H1 (cell line): ENCODE data around the gene SGMS1. TPM values are rescaled to one million over a fixed set of nuclear protein-coding genes. Genes with fewer than 3 reads are reported as not detected.

Experiments
- CTCF ChIA-PET: fragments of 300-600 bp; sonication (Branson Sonifier 250); formaldehyde crosslinking; loops from one replicate; lab custom pipeline; 2021; ENCODE audit not compliant: partially characterized antibody; lab: Charles Lee
- POLR2A ChIA-PET: fragments of 300-600 bp; sonication (Branson Sonifier 250); formaldehyde crosslinking; loops from one replicate; lab custom pipeline; 2021; ENCODE audit warnings: inconsistent platforms; ENCODE audit not compliant: partially characterized antibody; lab: Charles Lee
- DNase-seq, 2 experiments: peaks; one replicate each; pipeline versions ENCODE4 v3.0.0 to v3.0.0-alpha.2; 2010 to 2022; ENCODE audit warnings: low spot score in 2 of 2, low read depth in 1 of 2, mixed read lengths in 1 of 2
- FAIRE-seq: peaks from 2 replicates; lab custom pipeline; 2011; peaks lifted over from hg19 to GRCh38; lab: Jason Lieb, UNC
- H2AFZ ChIP-seq: 2 replicates; pipeline ENCODE4 v1.8.1; 2012; ENCODE audit warnings: low read length, inconsistent platforms
- H2AK5ac ChIP-seq: 2 replicates; pipeline ENCODE4 v1.6.1; 2013; ENCODE audit warnings: low read depth, low read length
- H2BK120ac ChIP-seq: replicated peaks from 2 replicates; pipeline ENCODE3; 2013; ENCODE audit warnings: low read depth, low read length, inconsistent platforms
- H2BK12ac ChIP-seq: 2 replicates; pipeline ENCODE4 v1.6.1; 2013; ENCODE audit warnings: low read depth, low read length
- H2BK15ac ChIP-seq: 2 replicates; pipeline ENCODE4 v1.6.1; 2013; ENCODE audit warnings: low read length
- H2BK20ac ChIP-seq: 2 replicates; pipeline ENCODE4 v1.6.1; 2013; ENCODE audit warnings: low read length
- H2BK5ac ChIP-seq: 2 replicates; pipeline ENCODE4 v1.6.1; 2013; ENCODE audit warnings: low read depth, low read length
- H3K14ac ChIP-seq: 2 replicates; pipeline ENCODE4 v1.6.1; 2013; ENCODE audit warnings: inconsistent platforms; ENCODE audit not compliant: insufficient read length
- H3K18ac ChIP-seq: 2 replicates; pipeline ENCODE4 v1.6.1; 2013; ENCODE audit warnings: low read length; ENCODE audit errors: extremely low read depth
- H3K23ac ChIP-seq: 2 replicates; pipeline ENCODE4 v1.6.1; 2013; ENCODE audit warnings: inconsistent platforms; ENCODE audit not compliant: insufficient read length
- H3K23me2 ChIP-seq: 2 replicates; pipeline ENCODE4 v1.6.1; 2013; ENCODE audit warnings: low read depth, low read length
- H3K27ac ChIP-seq: 2 replicates; pipeline ENCODE4 v1.6.1; 2011; ENCODE audit warnings: low read depth, low read length, inconsistent platforms
- H3K27me3 ChIP-seq, 4 experiments: replicated peaks in 1 of 4; 1 replicate in 1 of 4; 2 replicates in 3 of 4; pipeline versions ENCODE4 v1.6.1 to v1.8.1; 2011 to 2013; ENCODE audit warnings: low read length in 3 of 4, mild to moderate bottlenecking in 3 of 4, inconsistent platforms in 2 of 4, mixed read lengths in 2 of 4, moderate library complexity in 1 of 4; ENCODE audit not compliant: control insufficient read depth in 3 of 4, insufficient read depth in 3 of 4; ENCODE audit errors: extremely low read depth in 1 of 4
- H3K36me3 ChIP-seq, 4 experiments: 2 replicates each; pipeline versions ENCODE4 v1.6.1 to v1.8.1; 2011 to 2013; ENCODE audit warnings: mild to moderate bottlenecking in 4 of 4, low read length in 3 of 4, moderate library complexity in 2 of 4, control low read depth in 1 of 4, inconsistent platforms in 1 of 4; ENCODE audit not compliant: insufficient read depth in 4 of 4, control insufficient read depth in 2 of 4
- H3K4ac ChIP-seq: replicated peaks from 2 replicates; pipeline ENCODE3; 2013; ENCODE audit warnings: low read length, low read depth, mixed read lengths, inconsistent platforms; ENCODE audit not compliant: insufficient read length
- H3K4me1 ChIP-seq, 4 experiments: replicated peaks in 1 of 4; 1 replicate in 1 of 4; 2 replicates in 3 of 4; pipeline versions ENCODE4 v1.6.1 to v1.8.1; 2011 to 2013; ENCODE audit warnings: low read length in 3 of 4, inconsistent platforms in 2 of 4, mixed read lengths in 1 of 4; ENCODE audit not compliant: insufficient read depth in 4 of 4, control insufficient read depth in 3 of 4
- H3K4me2 ChIP-seq, 2 experiments: 2 replicates each; pipeline versions ENCODE4 v1.6.1 to v1.8.1; 2011 to 2013; ENCODE audit warnings: low read depth in 2 of 2, low read length in 2 of 2, control low read depth in 1 of 2, inconsistent platforms in 1 of 2, mild to moderate bottlenecking in 1 of 2; ENCODE audit not compliant: insufficient read depth in 1 of 2
- H3K4me3 ChIP-seq, 4 experiments: fragments of 200-600, 300-600 bp in 1 of 4; sonication (generic), shearing (Covaris generic), sonication (Bioruptor Twin) in 1 of 4; 2 replicates each; pipeline versions ENCODE4 v1.5.1 to v1.8.1; 2011 to 2016; ENCODE audit warnings: low read length in 4 of 4, low read depth in 3 of 4, control low read depth in 2 of 4, inconsistent platforms in 2 of 4, mild to moderate bottlenecking in 2 of 4, mixed read lengths in 1 of 4, moderate library complexity in 1 of 4; ENCODE audit not compliant: insufficient read depth in 2 of 4; ENCODE audit errors: extremely low read depth in 1 of 4
- H3K56ac ChIP-seq: replicated peaks from 2 replicates; pipeline ENCODE3; 2013; ENCODE audit warnings: low read depth, mild to moderate bottlenecking, mixed read lengths, low read length, inconsistent platforms; ENCODE audit not compliant: insufficient read length
- H3K79me1 ChIP-seq: 2 replicates; pipeline ENCODE4 v1.6.1; 2013; ENCODE audit warnings: low read depth, low read length, control low read depth
- H3K79me2 ChIP-seq, 2 experiments: 2 replicates each; pipeline versions ENCODE4 v1.6.1 to v1.8.1; 2012 to 2013; ENCODE audit warnings: low read length in 2 of 2, mild to moderate bottlenecking in 2 of 2, inconsistent platforms in 1 of 2; ENCODE audit not compliant: insufficient read depth in 2 of 2, control insufficient read depth in 1 of 2
- H3K9ac ChIP-seq, 4 experiments: replicated peaks in 1 of 4; 1 replicate in 1 of 4; 2 replicates in 3 of 4; pipeline versions ENCODE4 v1.6.1 to v1.8.1; 2011 to 2013; ENCODE audit warnings: low read depth in 3 of 4, low read length in 3 of 4, control low read depth in 2 of 4, mild to moderate bottlenecking in 2 of 4, moderate library complexity in 2 of 4, inconsistent platforms in 1 of 4; ENCODE audit errors: extremely low read depth in 1 of 4
- H3K9me3 ChIP-seq, 2 experiments: 2 replicates each; pipeline versions ENCODE4 v1.6.1 to v1.8.1; 2012 to 2013; ENCODE audit warnings: mild to moderate bottlenecking in 2 of 2, moderate library complexity in 2 of 2, control low read depth in 1 of 2, inconsistent platforms in 1 of 2, low read depth in 1 of 2, low read length in 1 of 2, mixed read lengths in 1 of 2; ENCODE audit not compliant: insufficient read depth in 2 of 2
- H4K20me1 ChIP-seq, 2 experiments: replicated peaks in 1 of 2; 2 replicates each; pipeline versions ENCODE3 to v1.8.1; 2011 to 2013; ENCODE audit warnings: inconsistent platforms in 2 of 2, low read length in 2 of 2, mild to moderate bottlenecking in 1 of 2; ENCODE audit not compliant: insufficient read depth in 2 of 2, control insufficient read depth in 1 of 2
- H4K5ac ChIP-seq: 2 replicates; pipeline ENCODE4 v1.6.1; 2013; ENCODE audit warnings: low read length, low read depth, mixed read lengths, inconsistent platforms; ENCODE audit not compliant: insufficient read length
- H4K8ac ChIP-seq: 2 replicates; pipeline ENCODE4 v1.8.0; 2013; ENCODE audit warnings: mild to moderate bottlenecking, moderate library complexity, low read length, inconsistent platforms; ENCODE audit not compliant: insufficient read depth; ENCODE audit errors: extremely low read depth
- H4K91ac ChIP-seq: replicated peaks from 2 replicates; pipeline ENCODE3; 2013; ENCODE audit warnings: low read length, mixed read lengths, inconsistent platforms; ENCODE audit not compliant: insufficient read length
- ATF3 ChIP-seq: IDR thresholded peaks from 2 replicates; pipeline ENCODE4 v1.6.1; 2011; ENCODE audit warnings: low read depth, mild to moderate bottlenecking, low read length; ENCODE audit not compliant: insufficient read depth
- BACH1 ChIP-seq: IDR thresholded peaks from 2 replicates; pipeline ENCODE4 v1.6.1; 2012; ENCODE audit warnings: low read length, improper control_type of control experiment
- CBX8 ChIP-seq: fragments of 300-800, 300-1000 bp; sonication (generic); IDR thresholded peaks from 2 replicates; pipeline ENCODE4 v1.7.1; 2016; ENCODE audit warnings: low read depth, low read length, borderline replicate concordance
- CEBPB ChIP-seq: IDR thresholded peaks from 2 replicates; pipeline ENCODE4 v1.6.1; 2012; ENCODE audit warnings: low read depth, low read length
- CREB1 ChIP-seq: IDR thresholded peaks from 2 replicates; pipeline ENCODE4 v1.6.1; 2012; ENCODE audit warnings: inconsistent platforms
- FOSL1 ChIP-seq: IDR thresholded peaks from 2 replicates; pipeline ENCODE4 v1.6.1; 2011; ENCODE audit warnings: mild to moderate bottlenecking, low read depth, low read length, moderate library complexity; ENCODE audit not compliant: insufficient read depth
- GTF2F1 ChIP-seq: IDR thresholded peaks from 2 replicates; pipeline ENCODE4 v1.6.1; 2012; ENCODE audit warnings: low read depth, low read length, improper control_type of control experiment, borderline replicate concordance
- NANOG ChIP-seq: IDR thresholded peaks from 2 replicates; pipeline ENCODE4 v1.6.1; 2011; ENCODE audit warnings: low read length, low read depth, mild to moderate bottlenecking, inconsistent platforms; ENCODE audit not compliant: insufficient read depth, poor library complexity, severe bottlenecking
- PHF8 ChIP-seq: fragments of 200-600 bp; sonication (generic); conservative IDR thresholded peaks from 2 replicates; pipeline ENCODE4 v1.7.1; 2012; ENCODE audit warnings: low read depth, mild to moderate bottlenecking, inconsistent platforms, low read length, moderate library complexity
- POU5F1 ChIP-seq: IDR thresholded peaks from 2 replicates; pipeline ENCODE4 v1.6.1; 2011; ENCODE audit warnings: low read depth, mild to moderate bottlenecking, low read length, moderate library complexity
- SIRT6 ChIP-seq: IDR thresholded peaks from one replicate; pipeline ENCODE4 v1.7.1; 2012; ENCODE audit warnings: low read length, inconsistent platforms
- SP2 ChIP-seq: IDR thresholded peaks from 2 replicates; pipeline ENCODE4 v1.6.1; 2012; ENCODE audit warnings: mild to moderate bottlenecking, low read length, inconsistent platforms
- TAF1 ChIP-seq: IDR thresholded peaks from 2 replicates; pipeline ENCODE4 v1.6.1; 2011; ENCODE audit warnings: mild to moderate bottlenecking, low read depth, low read length
- TBP ChIP-seq: IDR thresholded peaks from 2 replicates; pipeline ENCODE4 v1.6.1; 2011; ENCODE audit warnings: low read depth, low read length, improper control_type of control experiment
- TCF12 ChIP-seq: IDR thresholded peaks from 2 replicates; pipeline ENCODE4 v1.6.1; 2011; ENCODE audit warnings: low read depth, mild to moderate bottlenecking, low read length
- polyA plus RNA-seq, 7 experiments: library from polyadenylated mRNA; depleted of rRNA in 3 of 7; stranded (reverse) in 5 of 7; unstranded in 2 of 7; fragments of >200 nt in 5 of 7; fragments of 200-250 nt in 2 of 7; gene quantifications; 1 replicate in 5 of 7; 2 replicates in 1 of 7; 4 replicates in 1 of 7; pipeline versions ENCODE4 v1.2.1 to v1.2.3, GENCODE V29; 2011 to 2013; ENCODE audit warnings: missing spikeins in 2 of 7, mixed read lengths in 2 of 7
- total RNA-seq: library from RNA; stranded (reverse); fragmentation: NEBNext Ultra II Directional; extraction: Animal tissue kit (Norgen Biotek cat#: 25700); gene quantifications from 2 replicates; pipeline ENCODE4 v1.2.1, GENCODE V29; 2021

Gene SGMS1
- total and polyA plus RNA-seq, 2 of the 8 experiments (the other 6 are each of a cell fraction or from before 2014, with no cell fraction given), result 6.0 to 15.6 TPM

- Histone ChIP-seq H3K23ac (no peak overlapping the region), H3K9ac (no peak overlapping the region; a peak in 1 of 7 replicates), H2BK120ac (no peak overlapping the region), H4K20me1 (no peaks in the 10 kb centered on the region), H2AK5ac (no peak overlapping the region), H2BK20ac (no peak overlapping the region), H3K4ac (no peak overlapping the region), H3K79me2 (peaks cover 0 to 4% of the 10 kb centered on the region in 2 experiments; a peak in 3 of 4 replicates), H2BK12ac (no peak overlapping the region), H3K27me3 (no peaks in the 10 kb centered on the region), H3K4me1 (peaks cover 0 to 15% (median 8%) of the 10 kb centered on the region in 4 experiments; a peak in 4 of 7 replicates), H3K14ac (no peak overlapping the region), H2BK5ac (no peak overlapping the region), H3K79me1 (no peaks in the 10 kb centered on the region), H3K23me2 (no peaks in the 10 kb centered on the region), H3K4me2 (peak overlapping the region; percentile 53 to 58), H4K8ac (no peak overlapping the region), H3K36me3 (no peaks in the 10 kb centered on the region), H3K9me3 (no peaks in the 10 kb centered on the region), H2BK15ac (no peak overlapping the region), H3K27ac (0 out of 2 replicates have a peak overlapping the region, but pooled peaks have one; percentile 19), H3K18ac (no peak overlapping the region), H3K4me3 (peak overlapping the region in 2 of 4 experiments; percentile 1 to 42; a peak in 2 of 8 replicates), H2AFZ (no peak overlapping the region; the same call in 1 of the 2 replicates), H3K56ac (no peak overlapping the region), H4K91ac (no peak overlapping the region), H4K5ac (no peak overlapping the region)
- FAIRE-seq (peak; percentile 32), DNase-seq (no peak)
- ChIA-PET POLR2A (interaction anchor here (1.2 to 1.4 kb wide), 3 partner anchors 10 to 154 kb away, joined by 3 to 5 read pairs (median 4); no protein-coding TSS in a partner anchor), CTCF (interaction anchor here (1.0 to 1.1 kb wide), 2 partner anchors 156 to 159 kb away, joined by 3 read pairs; no protein-coding TSS in a partner anchor)
- no peak for TF ChIP-seq ATF3
- no peak for TF ChIP-seq SIRT6
- no peak for TF ChIP-seq POU5F1
- no peak for TF ChIP-seq CREB1
- TF ChIP-seq TBP, result no peak
- TF ChIP-seq PHF8, result no peak
- no peak for TF ChIP-seq CEBPB
- TF ChIP-seq NANOG, result no peak
- no peak for TF ChIP-seq GTF2F1
- no peak for TF ChIP-seq FOSL1
- TF ChIP-seq TCF12, result no peak
- no peak for TF ChIP-seq CBX8
- TF ChIP-seq TAF1, result no peak
- TF ChIP-seq BACH1, result no peak
- no peak for TF ChIP-seq SP2
These were observed 153.4 kb downstream of the SGMS1 start for GRCh38 chr10:50470345-50470744.
